NCI-H1436 treated with DMSO at 0.1 percent for 48 hours (cell line): Measurements from ENCODE around the gene POLN.
"Not testable (repeated sequence)": the region's sequence is repeated elsewhere in the genome, so short reads cannot be mapped to it uniquely, and the experiment has no call there.

Experiments used
- DNase-seq: peaks from one replicate; lab custom pipeline; 2025; lab: John Stamatoyannopoulos, UW

POLN gene

DNA sequence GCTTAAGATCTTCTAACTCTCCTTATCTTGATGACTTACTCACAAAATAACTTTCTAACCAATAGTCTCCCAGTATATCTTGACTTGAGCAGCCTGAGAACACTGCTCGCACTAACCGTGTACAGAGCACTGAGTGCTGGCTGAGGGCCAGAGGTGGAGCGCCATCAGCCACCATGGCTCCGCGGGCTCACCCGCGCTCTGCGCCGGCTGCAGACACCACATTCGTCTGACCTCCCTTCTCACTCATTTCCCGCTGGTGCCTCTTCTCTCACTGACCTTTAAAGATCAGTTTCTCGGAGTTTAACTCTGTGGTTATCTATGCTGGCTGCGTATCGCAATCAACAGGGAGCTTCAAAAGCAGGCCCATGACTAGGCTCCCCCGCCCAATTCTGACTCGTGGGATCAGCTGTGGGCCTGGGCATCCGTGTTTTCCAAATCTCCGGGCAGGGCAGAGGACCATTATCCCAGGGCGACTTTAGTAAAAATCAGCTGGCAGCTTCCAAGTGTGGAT, 78.6 kb downstream of the POLN start:
- DNase-seq, result no peak

DNA sequence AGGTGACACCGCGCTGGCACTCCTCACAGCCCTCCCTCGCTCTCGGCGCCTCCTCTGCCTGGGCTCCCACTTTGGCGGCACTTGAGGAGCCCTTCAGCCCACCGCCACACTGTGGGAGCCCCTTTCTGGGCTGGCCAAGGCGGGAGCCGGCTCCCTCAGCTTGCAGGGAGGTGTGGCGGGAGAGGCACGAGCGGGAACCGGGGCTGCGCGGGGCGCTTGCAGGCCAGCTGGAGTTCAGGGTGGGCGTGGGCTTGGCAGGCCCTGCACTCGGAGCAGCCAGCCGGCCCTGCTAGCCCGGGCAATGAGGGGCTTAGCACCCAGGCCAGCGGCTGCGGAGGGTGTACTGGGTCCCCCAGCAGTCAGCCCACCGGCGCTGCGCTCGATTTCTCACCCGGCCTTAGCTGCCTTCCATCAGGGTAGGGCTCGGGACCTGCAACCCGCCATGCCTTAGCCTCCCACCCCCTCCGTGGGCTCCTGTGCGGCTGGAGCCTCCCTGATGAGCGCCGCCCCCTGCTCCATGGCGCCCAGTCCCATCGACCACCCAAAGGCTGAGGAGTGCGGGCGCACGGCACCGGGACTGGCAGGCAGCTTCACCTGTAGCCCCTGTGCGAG, 80.7 kb downstream of the POLN start:
- DNase-seq, result not testable (repeated sequence)

DNA sequence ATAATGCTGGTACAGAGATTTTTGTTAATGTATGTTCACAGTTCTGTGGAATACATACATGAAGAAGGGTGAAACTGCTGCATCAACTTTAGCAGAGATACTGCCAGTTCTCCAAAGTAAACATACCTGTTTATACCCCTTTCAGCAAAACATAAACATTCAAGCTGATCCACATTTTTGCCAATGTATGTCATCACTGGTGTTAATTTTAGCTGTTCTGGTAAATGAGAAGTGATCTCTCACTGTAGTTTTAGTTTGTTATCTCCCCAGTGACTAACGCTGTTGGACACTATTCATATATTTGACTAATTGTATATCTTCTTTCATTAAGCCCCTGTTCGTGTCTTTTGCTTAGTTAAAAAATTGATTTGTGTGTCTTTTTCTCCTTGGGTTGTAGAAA, 82.0 kb downstream of the POLN start:
- DNase-seq, result no peak

DNA sequence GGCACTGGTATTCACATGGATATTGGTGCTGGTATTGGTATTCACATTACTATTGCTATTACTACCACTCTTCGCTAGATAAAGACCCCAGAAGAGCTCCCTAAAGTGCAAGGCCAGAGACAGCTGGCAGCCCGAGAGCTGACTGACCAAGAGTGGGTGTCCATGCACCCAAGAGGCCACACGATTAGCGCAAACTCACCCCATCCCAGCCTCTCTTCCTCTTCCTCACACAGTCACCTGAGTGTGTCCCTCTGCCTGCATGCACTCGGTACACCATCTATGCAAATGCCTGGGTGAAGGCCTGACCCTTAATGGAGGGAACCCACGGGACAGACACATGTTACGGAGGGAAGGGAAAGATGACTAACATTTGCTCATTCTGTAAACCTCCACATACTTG, 86.7 kb downstream of the POLN start:
- DNase-seq, result no peak

DNA sequence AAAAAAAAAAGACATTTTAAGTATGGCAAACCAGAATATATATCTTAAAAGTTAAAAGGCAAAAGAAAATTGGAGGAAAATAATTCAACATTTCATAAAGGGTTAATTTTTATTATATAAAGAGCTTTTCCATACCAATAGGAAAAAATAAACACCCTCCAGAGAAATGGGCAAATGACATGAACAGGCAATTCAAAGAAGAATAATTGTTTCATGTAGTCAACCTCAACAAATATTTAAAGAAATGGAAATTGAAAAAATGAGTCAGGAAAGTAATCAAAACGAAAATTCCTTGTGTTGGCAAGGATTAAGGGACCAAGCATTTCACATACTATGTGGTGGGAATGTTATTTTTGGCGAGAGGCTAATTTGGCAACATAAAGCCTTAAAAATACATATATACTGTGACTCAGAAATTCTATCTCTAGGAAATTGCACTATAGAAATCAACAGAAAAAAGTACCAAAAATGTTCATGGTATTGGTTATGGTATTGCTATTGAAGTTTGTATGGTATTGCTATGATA, 87.6 kb downstream of the POLN start:
- DNase-seq, result no peak

DNA sequence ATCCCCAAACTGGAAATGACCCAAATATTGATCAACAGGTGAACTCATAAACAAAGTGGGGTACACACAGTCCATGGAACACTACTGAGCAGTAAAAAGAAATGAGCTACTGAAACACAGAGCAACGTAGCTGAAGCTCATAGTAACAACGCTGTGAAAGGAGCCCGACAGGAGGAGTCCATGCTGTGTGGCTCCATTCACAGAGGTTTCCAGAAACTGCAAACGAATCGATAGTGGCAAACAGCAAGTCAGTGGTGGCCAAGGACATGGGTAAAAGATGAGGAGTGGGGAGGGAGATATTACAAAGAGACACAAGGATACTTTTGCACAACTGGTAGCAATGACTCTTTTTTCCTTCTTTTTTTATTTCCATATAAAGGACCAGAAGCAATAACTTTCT, 90.4 kb downstream of the POLN start:
- no peak for DNase-seq

DNA sequence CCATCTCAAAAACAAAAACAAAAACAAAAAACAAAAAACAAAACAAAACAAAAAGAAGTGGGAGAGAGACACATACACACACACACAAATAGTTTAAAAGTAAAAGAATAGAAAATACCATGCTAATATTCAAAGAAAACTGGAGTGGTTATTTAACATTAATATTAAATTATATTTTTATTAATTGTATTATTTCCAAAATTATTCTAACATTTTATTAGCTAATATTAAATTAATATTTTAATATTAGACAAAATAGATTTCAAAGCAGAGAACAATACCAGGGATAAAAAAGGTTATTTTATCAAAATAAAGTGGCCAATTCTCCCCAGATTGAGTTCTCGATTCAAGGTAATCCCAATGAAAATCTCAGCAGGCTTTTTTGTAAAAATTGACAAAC, 91.8 kb downstream of the POLN start:
- no peak for DNase-seq

DNA sequence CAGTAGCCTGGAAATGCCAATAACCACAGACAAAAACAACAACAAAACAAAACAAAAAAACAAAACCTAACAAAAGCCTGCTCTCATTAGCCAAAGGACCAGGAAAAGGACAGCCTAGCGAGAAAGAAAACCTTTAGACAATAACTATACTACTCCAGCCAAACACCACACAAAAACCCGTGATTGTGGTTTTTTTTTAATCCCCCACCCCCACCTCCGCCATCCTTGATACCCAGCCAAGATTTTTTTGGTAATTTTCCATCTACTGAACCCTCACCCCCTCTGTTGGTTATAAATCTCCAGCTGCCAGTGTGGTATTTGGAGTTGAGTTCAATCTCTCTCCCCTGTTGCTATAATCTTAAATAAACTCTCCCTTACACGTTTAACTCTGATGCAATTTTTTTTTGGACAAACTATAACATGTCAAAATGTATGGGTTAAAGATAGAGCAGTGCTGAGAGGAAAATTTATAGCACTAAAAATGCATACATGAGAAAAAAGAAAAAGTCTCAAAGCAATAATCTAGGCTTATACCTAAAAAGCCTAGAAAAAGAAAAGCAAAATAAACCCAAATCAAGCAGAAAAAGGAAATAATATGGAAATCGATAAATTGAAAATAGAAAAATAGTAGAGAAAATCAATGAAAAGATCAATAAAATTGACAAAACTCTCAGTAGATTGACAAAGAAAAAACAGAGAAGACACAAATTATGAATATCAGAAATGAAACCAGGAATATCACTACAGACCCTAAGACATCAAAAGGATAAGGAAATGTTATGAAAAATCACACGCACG, 99.1 kb downstream of the POLN start:
- DNase-seq, result no peak

DNA sequence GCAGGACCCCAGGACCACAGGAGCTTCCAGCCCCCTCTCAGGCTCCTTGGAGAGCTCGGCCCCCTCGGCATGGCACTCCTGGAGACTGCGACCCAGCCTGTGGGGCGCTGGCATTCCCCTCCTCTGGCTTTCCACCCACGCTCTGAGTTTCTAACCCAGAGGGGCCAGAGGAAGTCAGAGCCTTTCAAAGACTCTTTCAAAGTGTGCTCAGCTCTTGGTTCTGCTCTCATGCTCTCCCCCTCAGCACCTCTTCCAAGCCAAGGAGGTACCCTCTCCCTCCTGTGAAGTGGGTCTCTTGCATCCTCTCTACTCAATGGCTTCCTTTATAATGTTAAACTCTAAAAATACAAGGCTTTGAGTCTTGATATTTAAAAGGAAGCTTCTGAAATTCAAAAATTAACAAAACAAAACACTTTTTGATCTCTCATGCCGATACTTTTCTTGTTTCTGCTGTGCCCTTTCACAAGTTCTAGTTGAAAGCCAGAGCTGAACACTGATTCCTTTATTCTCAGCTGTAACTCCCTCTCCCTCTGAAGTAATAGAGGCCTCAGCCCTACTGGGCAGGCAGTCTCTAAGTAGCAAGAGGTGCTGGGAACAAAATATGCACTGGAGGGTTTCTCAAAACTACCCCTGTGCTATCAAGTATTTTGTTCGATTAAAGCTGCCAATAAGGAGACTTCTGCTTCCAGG, 100.0 kb downstream of the POLN start:
- DNase-seq, result no peak

DNA sequence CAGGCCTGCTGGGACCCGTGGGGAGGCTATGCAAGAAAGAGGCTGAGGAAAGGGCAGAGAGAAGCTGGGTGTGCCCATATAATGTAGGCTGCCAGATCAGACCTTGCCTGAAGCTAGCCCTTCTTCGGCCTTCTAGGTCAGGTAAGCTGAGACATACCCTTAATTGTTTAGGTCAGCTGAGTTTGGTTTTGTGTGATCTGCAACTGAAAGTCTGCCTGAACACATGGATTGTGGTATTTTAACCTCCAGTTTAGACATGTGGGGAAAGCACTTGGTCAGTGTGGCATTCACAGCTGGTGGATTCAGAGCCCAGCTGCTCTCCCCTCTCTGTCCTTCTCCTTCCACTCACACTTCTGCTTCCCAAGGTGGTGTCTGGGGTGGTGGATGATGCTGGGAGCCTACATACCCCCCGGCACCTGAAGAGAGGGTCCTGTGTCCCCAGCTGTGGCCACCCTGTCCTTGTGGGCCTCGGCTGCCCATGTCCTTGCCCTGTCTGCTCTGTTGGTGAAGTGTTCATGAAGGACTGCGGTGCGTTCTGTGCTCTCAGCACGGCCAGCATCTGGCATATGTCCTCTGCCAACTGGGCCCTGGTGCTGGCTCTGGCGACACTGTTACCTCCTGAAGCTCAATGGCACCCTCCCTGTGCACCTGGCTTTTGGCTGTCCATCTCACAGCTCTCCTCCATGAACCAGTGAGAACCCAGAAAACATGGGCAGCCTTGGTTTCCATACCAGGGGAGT, 100.7 kb downstream of the POLN start:
- DNase-seq, result no peak

DNA sequence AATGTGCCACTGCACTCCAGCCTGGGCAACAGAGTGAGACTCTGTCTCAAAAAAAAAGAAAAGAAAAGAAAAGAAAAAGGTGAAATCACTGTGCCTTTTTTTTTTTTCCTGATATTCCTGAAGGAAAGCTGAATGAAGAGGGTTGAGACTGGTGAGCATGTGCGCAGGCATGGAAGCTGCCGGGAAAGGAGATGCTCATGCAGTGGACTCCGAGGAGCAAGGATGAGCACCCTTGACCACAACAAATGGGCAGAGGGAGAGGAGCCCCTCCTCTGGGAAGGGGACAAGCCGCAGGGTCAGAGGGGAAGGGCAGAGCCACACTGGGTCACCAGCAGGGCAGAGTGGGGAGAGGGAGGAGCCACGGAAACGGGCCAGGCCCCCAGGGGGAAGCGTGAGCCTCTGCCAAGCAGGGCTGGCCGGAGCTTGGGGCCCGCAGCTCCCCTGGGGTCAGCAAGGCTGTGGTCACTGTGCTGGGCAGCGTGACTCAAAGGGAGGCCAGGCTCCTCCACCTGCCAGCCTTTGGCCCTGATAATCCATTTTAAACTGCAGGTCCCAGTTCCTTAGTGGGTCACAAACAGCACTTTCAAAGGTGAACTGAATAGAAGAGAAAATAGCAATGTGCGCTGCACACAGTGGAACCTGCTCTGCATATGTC, 102.9 kb downstream of the POLN start:
- DNase-seq, result no peak

DNA sequence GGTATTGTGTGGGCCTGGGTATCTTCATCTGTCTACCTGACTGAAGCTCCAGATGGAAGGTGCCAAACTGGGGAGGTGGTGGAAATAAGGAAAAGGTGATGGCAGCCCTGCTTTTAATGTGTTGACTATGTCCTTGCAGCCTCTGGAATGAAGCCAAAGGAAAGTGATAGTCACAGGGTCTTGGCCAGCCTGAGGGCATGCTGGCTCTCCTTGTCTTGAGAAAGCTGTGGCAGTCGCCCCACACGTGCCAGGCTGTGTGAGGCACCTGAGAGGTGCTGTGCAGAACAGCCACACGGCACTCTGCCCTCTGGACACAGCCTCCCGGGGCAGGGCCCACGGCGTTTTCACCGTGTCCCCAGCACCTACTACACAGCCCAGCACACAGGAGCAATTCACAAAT, 105.2 kb downstream of the POLN start:
- no peak for DNase-seq

DNA sequence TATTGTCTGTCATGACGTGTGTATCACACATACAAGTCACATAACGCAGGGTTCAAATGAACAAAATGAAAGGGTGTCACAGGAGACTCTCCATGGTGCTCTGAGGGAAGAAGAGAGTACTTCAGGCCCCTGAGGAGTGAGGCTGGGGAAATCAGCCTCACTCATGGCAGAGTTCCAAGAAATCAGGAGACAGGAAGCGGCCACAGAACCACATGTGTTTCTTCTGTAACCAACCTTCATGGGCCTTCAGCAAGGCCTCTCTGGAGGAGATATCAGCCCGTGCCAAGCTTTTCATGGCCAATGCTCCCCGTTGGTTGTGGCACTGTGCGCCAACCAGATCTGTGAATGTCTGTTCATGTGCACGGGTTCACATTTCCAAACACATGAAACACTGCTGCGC, 106.8 kb downstream of the POLN start:
- DNase-seq, result no peak

DNA sequence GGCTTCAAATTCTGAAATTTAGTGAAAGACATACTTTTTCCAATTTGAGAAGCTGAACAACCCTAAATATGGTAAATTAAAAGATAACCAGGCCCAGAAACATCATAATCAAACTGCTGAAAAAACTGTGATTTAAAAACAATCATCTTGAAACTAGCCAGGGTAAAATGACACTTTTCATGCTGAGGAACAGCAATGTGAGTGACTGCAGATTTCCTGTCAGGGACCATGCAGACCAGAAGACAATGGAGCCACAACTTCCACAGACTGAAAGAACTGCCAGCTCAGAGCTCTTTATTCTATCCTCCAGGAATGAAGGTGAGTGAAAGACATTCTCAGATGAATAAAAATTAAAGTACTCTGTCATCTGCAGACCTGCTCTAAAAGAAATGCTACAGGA, 109.5 kb downstream of the POLN start:
- no peak for DNase-seq

DNA sequence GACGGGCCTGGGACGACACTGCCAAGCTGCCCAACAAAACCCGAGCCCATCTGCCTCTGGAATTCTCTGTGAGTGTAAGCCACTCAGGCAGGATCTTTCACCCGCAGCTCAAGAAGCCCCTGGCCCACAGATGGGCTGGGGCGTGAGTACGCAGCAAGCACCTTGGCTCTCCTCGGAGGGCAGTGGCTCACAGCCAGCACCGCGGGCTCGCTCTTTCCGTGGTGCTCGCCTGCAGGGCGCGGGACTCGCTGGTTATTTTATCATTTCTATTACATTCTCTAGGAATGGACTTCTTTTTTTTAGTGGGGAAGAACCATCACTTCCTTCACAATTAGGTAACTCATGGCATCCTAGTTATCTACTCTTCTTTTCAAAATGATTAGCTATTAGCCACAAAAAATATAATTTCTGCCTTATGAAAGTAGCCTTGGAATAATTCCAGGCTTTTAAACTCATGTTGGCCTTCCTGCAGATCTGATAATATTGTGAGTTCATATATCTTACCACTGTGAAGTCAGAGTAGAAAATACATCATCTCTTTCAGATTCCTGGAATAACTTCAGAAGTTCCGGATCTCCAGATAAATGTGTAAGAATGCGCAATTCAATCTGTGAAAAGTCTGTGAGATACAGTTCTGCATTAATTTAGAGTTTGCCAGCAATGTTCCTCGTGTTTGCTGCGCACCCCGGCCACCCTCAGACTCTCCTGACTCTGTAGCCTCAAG, 114.2 kb downstream of the POLN start:
- DNase-seq, result no peak

DNA sequence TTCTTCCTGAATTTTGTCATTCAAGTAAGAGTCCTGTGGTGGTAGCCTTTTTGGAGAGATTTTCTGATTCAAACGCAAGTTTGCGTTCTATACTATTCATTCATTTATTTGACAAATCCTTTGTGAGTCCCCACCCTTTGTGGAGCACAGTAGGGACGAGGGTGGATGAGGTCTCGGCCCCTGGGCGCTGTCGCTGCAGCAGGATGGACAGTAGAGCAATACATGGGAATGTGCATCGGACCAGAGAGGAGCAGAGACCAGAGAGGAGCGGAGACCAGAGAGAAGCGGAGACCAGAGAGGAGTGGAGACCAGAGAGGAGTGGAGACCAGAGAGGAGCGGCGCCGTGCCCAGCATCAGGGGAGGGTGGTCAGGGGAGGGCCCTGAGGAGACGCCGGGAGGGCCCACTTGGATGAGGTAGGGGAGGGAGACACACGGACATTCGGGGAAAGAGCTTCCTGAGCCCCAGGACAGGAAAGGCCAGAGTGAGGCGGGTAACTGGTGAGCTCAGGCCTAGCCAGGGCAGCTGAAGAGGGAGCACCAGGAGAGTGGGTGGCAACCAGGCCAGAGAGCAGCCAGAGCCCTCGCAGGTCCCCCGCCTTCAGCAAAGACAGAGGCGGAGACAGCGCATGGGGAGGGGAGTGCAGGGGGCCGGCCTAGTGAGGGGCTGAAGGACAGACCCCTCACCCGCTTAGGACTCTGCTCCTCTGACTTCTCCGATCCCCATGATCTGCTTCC, 115.4 kb downstream of the POLN start:
- no peak for DNase-seq

DNA sequence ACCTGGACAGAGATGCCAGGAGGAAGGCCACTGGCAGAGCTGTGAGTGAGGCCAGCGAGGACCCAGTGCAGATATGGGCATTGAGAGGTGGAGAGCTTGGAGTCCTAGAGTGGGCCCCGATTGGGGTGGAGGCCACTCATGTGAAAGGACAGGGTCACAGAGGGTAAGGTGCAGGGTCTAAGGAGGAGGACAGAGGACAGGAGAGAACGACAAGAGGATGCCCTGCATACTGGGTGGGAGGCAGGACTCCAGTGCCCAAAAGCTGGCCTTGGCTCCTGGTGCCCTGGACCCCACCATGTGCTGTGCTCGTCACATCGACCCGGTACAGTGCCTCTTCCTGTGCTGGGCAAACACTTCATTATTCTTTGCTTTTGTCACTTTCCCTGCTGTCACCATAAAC, 116.1 kb downstream of the POLN start:
- DNase-seq, result no peak

DNA sequence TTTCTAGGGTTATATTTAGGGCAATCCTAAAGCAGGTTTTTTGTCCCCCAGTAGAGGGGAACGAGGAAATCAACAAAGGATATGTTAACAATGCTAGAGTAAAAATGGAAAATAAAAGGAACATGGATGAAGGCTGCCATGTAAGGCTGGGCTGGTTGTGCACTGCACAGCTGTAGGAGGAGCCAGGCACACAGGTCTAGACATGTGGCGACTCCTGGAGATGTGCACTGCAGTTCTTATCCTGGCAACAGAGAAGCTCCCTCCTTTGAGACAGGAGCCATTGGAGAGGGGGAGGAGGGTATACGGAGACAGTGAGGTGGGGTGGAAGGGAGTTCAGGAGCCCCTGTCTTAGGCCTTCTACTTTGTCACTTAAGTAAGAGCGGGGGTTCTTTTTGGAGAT, 116.9 kb downstream of the POLN start:
- no peak for DNase-seq

DNA sequence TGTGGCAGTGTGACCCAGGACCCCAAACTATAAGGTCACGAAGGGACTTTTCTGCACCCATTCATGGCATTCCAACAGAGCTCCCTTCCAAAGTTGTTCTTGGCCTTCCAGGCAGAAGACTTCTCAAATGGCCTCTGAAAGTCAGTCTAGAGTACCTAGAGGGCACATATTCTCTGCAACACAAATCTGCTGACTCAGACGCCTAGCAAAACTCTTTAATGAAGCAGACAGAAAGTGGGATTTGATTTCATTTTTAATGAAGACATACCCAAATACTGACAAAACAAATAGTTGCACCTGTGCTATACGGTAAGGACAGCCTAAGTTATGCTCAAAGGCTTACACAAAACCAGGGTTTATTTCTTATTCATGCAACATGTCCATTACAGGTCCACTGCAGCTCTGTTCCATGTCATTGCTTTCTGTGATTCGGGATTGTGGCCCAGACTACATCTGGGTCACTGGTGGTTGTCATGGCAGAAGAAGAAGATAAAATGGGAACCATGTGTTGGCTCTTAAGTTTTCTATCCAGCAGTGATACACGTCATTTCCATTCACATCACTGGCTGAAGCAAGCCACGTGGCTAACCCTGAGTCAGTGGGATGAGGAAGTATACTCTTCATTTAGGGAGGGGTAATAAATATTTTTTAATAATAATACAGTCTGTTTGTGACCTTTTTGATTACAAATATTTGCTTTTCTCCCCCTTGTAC, 125.1 kb downstream of the POLN start:
- no peak for DNase-seq

DNA sequence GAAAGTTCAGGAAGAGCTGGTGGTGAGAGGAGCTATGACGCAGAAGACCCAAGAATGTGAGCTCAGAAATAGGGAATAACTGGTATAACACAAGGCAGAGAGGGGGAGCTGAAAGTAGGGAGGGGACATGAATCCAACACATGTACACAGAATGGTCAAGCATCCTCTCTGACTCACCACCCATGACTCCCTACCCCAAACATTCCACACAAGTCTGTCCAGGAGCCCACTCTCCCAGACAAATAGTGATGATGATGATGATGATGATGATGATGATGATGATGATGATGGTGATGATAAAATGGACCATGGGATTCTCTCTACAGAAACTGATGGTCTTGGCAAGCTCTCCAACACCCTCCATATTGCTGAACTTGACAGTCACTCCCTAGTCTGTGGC, 136.4 kb downstream of the POLN start:
- no peak for DNase-seq
